Stomach smooth muscle (tissue), 2 donors: Measurements from ENCODE around the gene MRC2.

Experiments
- H3K27ac ChIP-seq: one replicate; pipeline ENCODE4 v1.7.0; 2013; ENCODE audit warnings: mild to moderate bottlenecking, low read length, inconsistent platforms
- H3K27me3 ChIP-seq, 2 donors: one replicate each; pipeline ENCODE4 v1.7.0; 2013; ENCODE audit warnings: low read length in 2 of 2; ENCODE audit not compliant: insufficient read depth in 2 of 2, control insufficient read depth in 1 of 2
- H3K36me3 ChIP-seq, 2 donors: one replicate each; pipeline ENCODE4 v1.7.0; 2013; ENCODE audit warnings: low read length in 2 of 2; ENCODE audit not compliant: control insufficient read depth in 2 of 2, insufficient read depth in 2 of 2
- H3K4me1 ChIP-seq: one replicate; pipeline ENCODE4 v1.7.0; 2013; ENCODE audit warnings: low read length; ENCODE audit not compliant: control insufficient read depth, insufficient read depth
- H3K4me3 ChIP-seq, 2 donors: one replicate each; pipeline ENCODE4 v1.7.0; 2013; ENCODE audit warnings: low read length in 2 of 2
- H3K9ac ChIP-seq, 2 donors: one replicate each; pipeline ENCODE4 v1.7.0; 2013; ENCODE audit warnings: low read length in 2 of 2, mild to moderate bottlenecking in 1 of 2
- H3K9me3 ChIP-seq, 2 donors: one replicate each; pipeline ENCODE4 v1.7.0; 2013; ENCODE audit warnings: low read length in 2 of 2; ENCODE audit not compliant: control insufficient read depth in 2 of 2
- donor health status: healthy.
- donor health status: Pancreatic carcinoma.

MRC2 gene

GRCh38 chr17:62705156-62705777 lies 77.8 kb downstream of the MRC2 start:
- H3K27me3 ChIP-seq, result peaks cover 13 to 24% of the 10 kb centered on the region in 2 donors
- peaks cover 0 to 6% of the 10 kb centered on the region in 2 donors for H3K9me3 ChIP-seq
- no peak overlapping the region for H3K9ac ChIP-seq
- H3K4me3 ChIP-seq, result peak overlapping the region in 1 of 2 donors; percentile 29
- H3K27ac ChIP-seq, result no peak overlapping the region
- H3K36me3 ChIP-seq, result no peaks in the 10 kb centered on the region
- H3K4me1 ChIP-seq, result peaks cover 18% of the 10 kb centered on the region

- Histone ChIP-seq H3K27ac (no peak overlapping the region), H3K27me3 (peaks cover 13 to 24% of the 10 kb centered on the region in 2 donors), H3K4me1 (peaks cover 18% of the 10 kb centered on the region), H3K9me3 (peaks cover 0 to 6% of the 10 kb centered on the region in 2 donors), H3K36me3 (no peaks in the 10 kb centered on the region), H3K9ac (no peak overlapping the region), H3K4me3 (peak overlapping the region in 1 of 2 donors; percentile 29)
Measured at GRCh38 chr17:62705778-62706597, 78.5 kb downstream of the MRC2 start.

DNA sequence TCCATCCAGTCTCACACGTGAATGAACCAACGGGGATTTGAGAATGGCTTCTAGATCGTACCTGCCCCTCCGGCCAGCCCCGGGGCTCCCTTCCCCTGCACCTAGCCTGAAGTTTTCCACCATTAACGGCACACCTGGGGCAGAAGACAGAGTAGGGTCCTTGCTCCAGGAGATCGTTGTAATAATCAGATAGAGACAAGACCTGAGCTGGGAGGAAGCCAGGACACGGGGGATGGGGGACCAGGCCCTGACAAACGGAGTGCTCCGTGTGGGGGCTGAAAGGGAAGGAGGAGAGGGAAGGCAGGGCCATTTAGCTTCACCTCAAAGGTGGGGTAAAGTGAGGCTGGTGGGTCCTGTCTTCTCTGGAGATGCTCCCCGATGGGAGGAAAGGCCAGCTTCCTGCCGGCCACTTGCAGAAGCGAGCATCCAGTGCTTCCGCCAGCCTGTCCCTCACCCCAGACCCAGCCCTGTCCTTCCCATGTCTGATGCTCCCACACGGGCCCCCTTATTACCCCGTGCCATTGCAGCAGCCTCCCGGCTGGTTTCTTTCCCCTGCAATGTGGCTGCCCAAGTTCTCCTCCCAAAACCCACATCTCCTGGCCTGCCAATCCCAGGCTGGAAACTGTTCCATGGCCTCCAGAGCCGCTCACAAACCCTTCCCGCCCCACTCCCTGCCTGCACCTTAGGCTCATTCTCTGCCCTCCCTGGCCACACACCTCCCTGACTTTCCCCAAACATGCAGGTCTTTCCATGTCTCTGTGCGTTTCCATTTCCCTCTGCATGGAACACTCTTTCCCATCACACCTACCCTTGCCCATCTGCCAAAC lies 79.3 kb downstream of the MRC2 start:
- Histone ChIP-seq H3K36me3 (no peaks in the 10 kb centered on the region), H3K27me3 (peaks cover 11 to 20% of the 10 kb centered on the region in 2 donors), H3K4me3 (no peak overlapping the region), H3K9me3 (peaks cover 0 to 6% of the 10 kb centered on the region in 2 donors), H3K9ac (no peak overlapping the region), H3K4me1 (peaks cover 18% of the 10 kb centered on the region), H3K27ac (no peak overlapping the region)

GRCh38 chr17:62707425-62707739 lies 79.9 kb downstream of the MRC2 start:
- Histone ChIP-seq H3K9me3 (peaks cover 0 to 6% of the 10 kb centered on the region in 2 donors), H3K27ac (no peak overlapping the region), H3K4me1 (peaks cover 18% of the 10 kb centered on the region), H3K36me3 (no peaks in the 10 kb centered on the region), H3K27me3 (peaks cover 11 to 18% of the 10 kb centered on the region in 2 donors), H3K9ac (no peak overlapping the region), H3K4me3 (no peak overlapping the region)

DNA sequence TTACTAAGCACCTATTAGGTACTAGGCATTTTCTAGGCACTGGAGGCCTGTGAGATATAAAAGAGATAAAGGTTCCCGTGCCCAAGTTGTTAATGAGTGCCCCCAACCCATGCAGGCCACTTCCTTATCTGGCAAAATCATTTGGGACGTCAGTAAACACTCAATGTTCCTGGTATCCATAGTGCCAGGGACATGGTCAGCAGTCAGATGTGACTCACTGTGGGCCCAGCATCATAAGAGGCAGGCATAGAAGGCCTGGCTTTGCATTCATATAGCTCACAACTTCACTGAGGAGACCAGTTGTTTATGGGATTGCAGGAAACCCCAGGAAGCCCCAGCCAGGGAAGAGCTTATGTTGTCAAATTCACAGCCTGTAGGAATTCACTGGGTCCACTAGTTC lies 81.1 kb downstream of the MRC2 start:
- H3K27ac ChIP-seq, result no peak overlapping the region
- H3K4me1 ChIP-seq, result peaks cover 13% of the 10 kb centered on the region

GRCh38 chr17:62712171-62712581 lies 84.7 kb downstream of the MRC2 start:
- Histone ChIP-seq H3K27me3 (peaks cover 0 to 3% of the 10 kb centered on the region in 2 donors), H3K4me1 (no peaks in the 10 kb centered on the region), H3K4me3 (no peak overlapping the region), H3K9me3 (peaks cover 0 to 6% of the 10 kb centered on the region in 2 donors), H3K36me3 (no peaks in the 10 kb centered on the region), H3K27ac (no peak overlapping the region), H3K9ac (no peak overlapping the region)

More for the DNA sequence above, 81.1 kb downstream of the MRC2 start:
- no peak overlapping the region for H3K9ac ChIP-seq
- H3K36me3 ChIP-seq, result no peaks in the 10 kb centered on the region
- H3K4me3 ChIP-seq, result no peak overlapping the region
- H3K27me3 ChIP-seq, result peaks cover 4 to 12% of the 10 kb centered on the region in 2 donors
- peaks cover 0 to 6% of the 10 kb centered on the region in 2 donors for H3K9me3 ChIP-seq

DNA sequence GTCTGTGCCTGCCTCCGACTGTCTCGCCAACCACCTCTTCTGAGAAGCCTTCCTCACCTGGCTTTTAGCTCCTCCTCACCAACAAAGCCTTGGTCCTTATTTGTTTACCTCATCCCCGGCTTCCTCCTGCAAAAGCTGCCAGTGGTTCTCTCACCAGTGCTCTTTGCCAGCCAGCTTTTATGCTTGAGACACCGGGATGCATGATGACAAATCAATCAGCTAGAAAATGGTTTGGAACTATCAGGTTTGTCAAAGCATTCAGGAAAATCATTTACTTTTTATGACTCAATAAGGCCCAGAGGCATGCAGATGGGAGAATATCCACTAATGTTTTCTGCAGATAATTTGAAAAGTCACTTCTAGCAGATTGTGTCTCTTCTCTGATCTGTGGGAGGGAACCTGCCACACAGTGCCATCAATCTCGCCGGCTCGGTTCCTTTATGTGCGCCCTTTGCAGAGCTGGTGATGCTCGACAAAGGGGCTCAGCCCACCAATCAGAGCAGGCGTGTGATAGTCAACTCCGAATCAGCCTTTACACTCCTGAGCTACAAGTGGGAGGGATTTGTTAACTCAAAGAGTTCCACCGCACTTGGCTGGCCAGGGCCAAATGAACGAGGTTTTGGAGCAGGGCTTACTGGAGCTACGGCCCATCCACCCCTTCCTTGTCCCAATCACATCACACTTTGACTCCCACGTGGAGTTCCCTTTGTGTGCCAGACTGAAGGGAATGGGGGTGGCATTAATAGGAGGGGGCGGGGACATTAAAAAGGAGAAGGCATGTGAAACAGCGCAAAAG lies 85.8 kb downstream of the MRC2 start:
- Histone ChIP-seq H3K4me3 (no peak overlapping the region), H3K27me3 (no peaks in the 10 kb centered on the region), H3K36me3 (no peaks in the 10 kb centered on the region), H3K4me1 (no peaks in the 10 kb centered on the region), H3K27ac (no peak overlapping the region), H3K9me3 (peaks cover 0 to 6% of the 10 kb centered on the region in 2 donors), H3K9ac (no peak overlapping the region)

DNA sequence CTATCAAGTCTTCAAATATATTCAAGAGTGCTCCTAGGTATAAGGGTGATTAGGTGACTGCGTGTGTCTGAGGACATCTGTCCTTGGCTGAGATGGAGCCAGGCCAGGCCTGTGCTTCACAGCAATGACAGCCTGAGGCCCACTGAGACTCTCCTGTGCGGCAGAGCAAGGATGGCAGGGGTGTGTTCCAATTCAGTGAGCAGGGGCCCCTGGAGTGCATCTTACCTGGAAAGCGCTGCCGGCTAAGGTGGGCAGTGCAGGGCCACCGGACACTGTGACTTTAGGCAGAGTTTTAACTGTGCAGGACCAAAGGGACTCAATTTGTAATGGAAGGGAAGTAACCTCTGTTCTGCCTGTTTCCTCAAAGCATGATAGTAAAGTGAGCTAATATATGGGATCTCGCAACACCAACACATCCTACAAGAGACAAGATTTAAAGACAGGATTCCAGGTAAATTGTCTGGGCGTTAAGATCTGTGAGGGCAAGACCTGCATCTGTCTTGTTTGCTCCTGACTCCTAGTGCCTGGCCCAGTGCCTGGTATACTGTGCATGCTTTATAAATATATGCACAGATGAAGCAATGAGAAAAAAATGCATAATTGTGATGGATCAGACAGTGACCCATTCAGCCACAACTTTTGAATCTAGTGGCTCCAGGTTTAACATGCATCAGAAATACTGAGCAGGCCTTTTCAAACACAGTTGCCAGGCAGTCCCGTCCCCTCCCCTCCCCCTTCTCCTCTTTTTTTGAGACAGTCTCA lies 86.7 kb downstream of the MRC2 start:
- Histone ChIP-seq H3K4me3 (no peak overlapping the region), H3K27me3 (peaks cover 0 to 3% of the 10 kb centered on the region in 2 donors), H3K27ac (no peak overlapping the region), H3K4me1 (no peaks in the 10 kb centered on the region), H3K9me3 (no peaks in the 10 kb centered on the region), H3K9ac (no peak overlapping the region), H3K36me3 (no peaks in the 10 kb centered on the region)

DNA sequence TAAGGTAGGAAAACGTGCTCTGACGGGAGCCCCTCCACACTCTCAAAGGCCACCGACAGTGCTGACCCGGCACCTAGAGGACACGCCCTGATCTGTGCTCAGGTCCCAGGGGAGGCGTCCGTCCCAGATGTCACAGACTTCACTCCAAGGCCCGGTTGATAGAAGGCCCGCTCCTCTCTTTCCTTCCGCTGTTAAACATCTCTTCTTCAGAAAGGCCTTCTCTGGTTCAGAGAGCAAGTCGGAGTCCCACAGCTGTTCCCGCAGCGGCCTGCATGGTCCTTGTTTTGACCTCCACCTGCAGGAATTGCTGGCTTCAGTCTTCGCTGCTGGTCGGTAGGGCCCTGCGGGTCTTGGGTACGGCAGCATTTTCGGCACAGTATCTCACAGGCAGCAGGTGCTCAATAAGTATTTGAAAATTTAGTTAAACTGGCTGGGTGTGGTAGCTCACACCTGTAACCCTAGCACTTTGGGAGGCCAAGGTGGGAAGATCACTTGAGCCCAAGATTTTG lies 88.5 kb downstream of the MRC2 start:
- no peaks in the 10 kb centered on the region for H3K4me1 ChIP-seq

More for the DNA sequence above, 88.5 kb downstream of the MRC2 start:
- Histone ChIP-seq H3K36me3 (no peaks in the 10 kb centered on the region), H3K4me3 (no peak overlapping the region), H3K9ac (no peak overlapping the region), H3K27ac (no peak overlapping the region), H3K9me3 (no peaks in the 10 kb centered on the region), H3K27me3 (peaks cover 0 to 3% of the 10 kb centered on the region in 2 donors)
